ENCODE data around the gene S100A10. TPM values are rescaled to one million over a fixed set of nuclear protein-coding genes. Genes with fewer than 3 reads are reported as not detected.

S100A10 gene
- polyA plus RNA-seq, 1 donor = 877 TPM

- H3K4me3 ChIP-seq (ENCODE audit: low read length) = peak overlapping the region; percentile 76
- H3K9me3 ChIP-seq (ENCODE audit: control insufficient read depth, low read depth, low read length) = no peaks in the 10 kb centered on the region
- H3K36me3 ChIP-seq (ENCODE audit: control insufficient read depth, insufficient read depth, low read length) = peaks cover 18% of the 10 kb centered on the region
- H3K27me3 ChIP-seq (ENCODE audit: control insufficient read depth, insufficient read depth, low read length) = no peaks in the 10 kb centered on the region
- H3K27ac ChIP-seq (ENCODE audit: low read length) = peak overlapping the region; percentile 93
- DNase-seq = peak; percentile 67 to 89
- H3K4me1 ChIP-seq (ENCODE audit: control insufficient read depth, insufficient read depth, low read length) = peaks cover 18% of the 10 kb centered on the region
- no CpG with 5 or more reads among the region's 8 CpGs for WGBS (ENCODE audit: insufficient coverage, low lambda C conversion rate)
Observed at GRCh38 chr1:152034654-152035538, 41.2 kb upstream of the S100A10 start.

- H3K4me1 ChIP-seq (ENCODE audit: control insufficient read depth, insufficient read depth, low read length) = peaks cover 16% of the 10 kb centered on the region
Observed at GRCh38 chr1:152034324-152034653, 40.6 kb upstream of the S100A10 start.

GRCh38 chr1:152029929-152030211 is 36.2 kb upstream of the S100A10 start:
- Histone ChIP-seq H3K4me3 (ENCODE audit: low read length) (no peak overlapping the region), H3K9me3 (ENCODE audit: control insufficient read depth, low read depth, low read length) (no peaks in the 10 kb centered on the region), H3K27me3 (ENCODE audit: control insufficient read depth, insufficient read depth, low read length) (no peaks in the 10 kb centered on the region), H3K27ac (ENCODE audit: low read length) (no peak overlapping the region), H3K36me3 (ENCODE audit: control insufficient read depth, insufficient read depth, low read length) (peaks cover 18% of the 10 kb centered on the region), H3K4me1 (ENCODE audit: control insufficient read depth, insufficient read depth, low read length) (peaks cover 5% of the 10 kb centered on the region)
- no peak for DNase-seq
- WGBS (ENCODE audit: insufficient coverage, low lambda C conversion rate) = 94% methylated on average over 3 of the region's 4 CpGs

More at GRCh38 chr1:152034324-152034653, 40.6 kb upstream of the S100A10 start:
- no CpG with 5 or more reads among the region's 1 CpG for WGBS (ENCODE audit: insufficient coverage, low lambda C conversion rate)
- Histone ChIP-seq H3K27ac (ENCODE audit: low read length) (peak overlapping the region; percentile 93), H3K36me3 (ENCODE audit: control insufficient read depth, insufficient read depth, low read length) (peaks cover 18% of the 10 kb centered on the region), H3K9me3 (ENCODE audit: control insufficient read depth, low read depth, low read length) (no peaks in the 10 kb centered on the region), H3K27me3 (ENCODE audit: control insufficient read depth, insufficient read depth, low read length) (no peaks in the 10 kb centered on the region), H3K4me3 (ENCODE audit: low read length) (peak overlapping the region; percentile 76)
- no peak for DNase-seq

GRCh38 chr1:152029144-152029928 is 35.7 kb upstream of the S100A10 start:
- WGBS (ENCODE audit: insufficient coverage, low lambda C conversion rate) = 90% methylated on average over 2 of the region's 8 CpGs

GRCh38 chr1:152026895-152027294 is 33.2 kb upstream of the S100A10 start:
- 0% methylated on average over 1 of the region's 3 CpGs for WGBS (ENCODE audit: insufficient coverage, low lambda C conversion rate)
- peaks cover under 1% of the 10 kb centered on the region for H3K36me3 ChIP-seq (ENCODE audit: control insufficient read depth, insufficient read depth, low read length)
- no peak overlapping the region for H3K27ac ChIP-seq (ENCODE audit: low read length)

More at GRCh38 chr1:152029144-152029928, 35.7 kb upstream of the S100A10 start:
- no peaks in the 10 kb centered on the region for H3K4me1 ChIP-seq (ENCODE audit: control insufficient read depth, insufficient read depth, low read length)
- no peak overlapping the region for H3K4me3 ChIP-seq (ENCODE audit: low read length)
- no peaks in the 10 kb centered on the region for H3K9me3 ChIP-seq (ENCODE audit: control insufficient read depth, low read depth, low read length)
- no peaks in the 10 kb centered on the region for H3K27me3 ChIP-seq (ENCODE audit: control insufficient read depth, insufficient read depth, low read length)
- no peak overlapping the region for H3K27ac ChIP-seq (ENCODE audit: low read length)
- no peak for DNase-seq
- peaks cover 18% of the 10 kb centered on the region for H3K36me3 ChIP-seq (ENCODE audit: control insufficient read depth, insufficient read depth, low read length)

GRCh38 chr1:152024223-152024622 is 30.6 kb upstream of the S100A10 start:
- no peak overlapping the region for H3K27ac ChIP-seq (ENCODE audit: low read length)
- no peak overlapping the region for H3K4me3 ChIP-seq (ENCODE audit: low read length)
- no peaks in the 10 kb centered on the region for H3K9me3 ChIP-seq (ENCODE audit: control insufficient read depth, low read depth, low read length)
- no peaks in the 10 kb centered on the region for H3K27me3 ChIP-seq (ENCODE audit: control insufficient read depth, insufficient read depth, low read length)
- no peak for DNase-seq
- H3K36me3 ChIP-seq (ENCODE audit: control insufficient read depth, insufficient read depth, low read length) = no peaks in the 10 kb centered on the region
- no peaks in the 10 kb centered on the region for H3K4me1 ChIP-seq (ENCODE audit: control insufficient read depth, insufficient read depth, low read length)
- no CpG with 5 or more reads among the region's 4 CpGs for WGBS (ENCODE audit: insufficient coverage, low lambda C conversion rate)

More at GRCh38 chr1:152026895-152027294, 33.2 kb upstream of the S100A10 start:
- Histone ChIP-seq H3K27me3 (ENCODE audit: control insufficient read depth, insufficient read depth, low read length) (no peaks in the 10 kb centered on the region), H3K4me3 (ENCODE audit: low read length) (no peak overlapping the region), H3K9me3 (ENCODE audit: control insufficient read depth, low read depth, low read length) (no peaks in the 10 kb centered on the region), H3K4me1 (ENCODE audit: control insufficient read depth, insufficient read depth, low read length) (no peaks in the 10 kb centered on the region)
- no peak for DNase-seq

- Histone ChIP-seq H3K4me3 (ENCODE audit: low read length) (no peak overlapping the region), H3K27ac (ENCODE audit: low read length) (no peak overlapping the region), H3K4me1 (ENCODE audit: control insufficient read depth, insufficient read depth, low read length) (no peaks in the 10 kb centered on the region), H3K9me3 (ENCODE audit: control insufficient read depth, low read depth, low read length) (no peaks in the 10 kb centered on the region), H3K36me3 (ENCODE audit: control insufficient read depth, insufficient read depth, low read length) (no peaks in the 10 kb centered on the region), H3K27me3 (ENCODE audit: control insufficient read depth, insufficient read depth, low read length) (no peaks in the 10 kb centered on the region)
- WGBS (ENCODE audit: insufficient coverage, low lambda C conversion rate) = 82% methylated on average over 3 of the region's 4 CpGs
- no peak for DNase-seq
Observed at GRCh38 chr1:152023221-152023620, 29.6 kb upstream of the S100A10 start.

GRCh38 chr1:152022474-152022873 is 28.8 kb upstream of the S100A10 start:
- DNase-seq = no peak
- 79% methylated on average over 2 of the region's 3 CpGs for WGBS (ENCODE audit: insufficient coverage, low lambda C conversion rate)
- H3K9me3 ChIP-seq (ENCODE audit: control insufficient read depth, low read depth, low read length) = no peaks in the 10 kb centered on the region

GRCh38 chr1:152021569-152021968 is 27.9 kb upstream of the S100A10 start:
- DNase-seq = no peak
- WGBS (ENCODE audit: insufficient coverage, low lambda C conversion rate) = 80% methylated on average over 3 of the region's 7 CpGs
- H3K27me3 ChIP-seq (ENCODE audit: control insufficient read depth, insufficient read depth, low read length) = no peaks in the 10 kb centered on the region
- H3K4me1 ChIP-seq (ENCODE audit: control insufficient read depth, insufficient read depth, low read length) = no peaks in the 10 kb centered on the region
- no peak overlapping the region for H3K4me3 ChIP-seq (ENCODE audit: low read length)
- H3K36me3 ChIP-seq (ENCODE audit: control insufficient read depth, insufficient read depth, low read length) = no peaks in the 10 kb centered on the region
- H3K27ac ChIP-seq (ENCODE audit: low read length) = no peak overlapping the region
- no peaks in the 10 kb centered on the region for H3K9me3 ChIP-seq (ENCODE audit: control insufficient read depth, low read depth, low read length)

More at GRCh38 chr1:152022474-152022873, 28.8 kb upstream of the S100A10 start:
- no peak overlapping the region for H3K4me3 ChIP-seq (ENCODE audit: low read length)
- H3K36me3 ChIP-seq (ENCODE audit: control insufficient read depth, insufficient read depth, low read length) = no peaks in the 10 kb centered on the region
- H3K27me3 ChIP-seq (ENCODE audit: control insufficient read depth, insufficient read depth, low read length) = no peaks in the 10 kb centered on the region
- H3K4me1 ChIP-seq (ENCODE audit: control insufficient read depth, insufficient read depth, low read length) = no peaks in the 10 kb centered on the region
- H3K27ac ChIP-seq (ENCODE audit: low read length) = no peak overlapping the region

- Histone ChIP-seq H3K9me3 (ENCODE audit: control insufficient read depth, low read depth, low read length) (no peaks in the 10 kb centered on the region), H3K27me3 (ENCODE audit: control insufficient read depth, insufficient read depth, low read length) (no peaks in the 10 kb centered on the region), H3K4me3 (ENCODE audit: low read length) (no peak overlapping the region), H3K27ac (ENCODE audit: low read length) (no peak overlapping the region), H3K36me3 (ENCODE audit: control insufficient read depth, insufficient read depth, low read length) (no peaks in the 10 kb centered on the region), H3K4me1 (ENCODE audit: control insufficient read depth, insufficient read depth, low read length) (no peaks in the 10 kb centered on the region)
- WGBS (ENCODE audit: insufficient coverage, low lambda C conversion rate) = 100% methylated on average over 1 of the region's 3 CpGs
- DNase-seq = no peak
Observed at GRCh38 chr1:152020849-152021248, 27.2 kb upstream of the S100A10 start.

All from large intestine (tissue), 3 donors.